H1 (cell line): ENCODE data around the gene NEU4. TPM values are rescaled to one million over a fixed set of nuclear protein-coding genes. Genes with fewer than 3 reads are reported as not detected.

Experiments used
- CTCF ChIA-PET: fragments of 300-600 bp; sonication (Branson Sonifier 250); formaldehyde crosslinking; loops from one replicate; lab custom pipeline; 2021; ENCODE audit not compliant: partially characterized antibody; lab: Charles Lee
- POLR2A ChIA-PET: fragments of 300-600 bp; sonication (Branson Sonifier 250); formaldehyde crosslinking; loops from one replicate; lab custom pipeline; 2021; ENCODE audit warnings: inconsistent platforms; ENCODE audit not compliant: partially characterized antibody; lab: Charles Lee
- DNase-seq, 2 experiments: peaks; one replicate each; pipeline versions ENCODE4 v3.0.0 to v3.0.0-alpha.2; 2010 to 2022; ENCODE audit warnings: low spot score in 2 of 2, low read depth in 1 of 2, mixed read lengths in 1 of 2
- FAIRE-seq: peaks from 2 replicates; lab custom pipeline; 2011; peaks lifted over from hg19 to GRCh38; lab: Jason Lieb, UNC
- H2AFZ ChIP-seq: 2 replicates; pipeline ENCODE4 v1.8.1; 2012; ENCODE audit warnings: low read length, inconsistent platforms
- H2AK5ac ChIP-seq: 2 replicates; pipeline ENCODE4 v1.6.1; 2013; ENCODE audit warnings: low read depth, low read length
- H2BK120ac ChIP-seq: replicated peaks from 2 replicates; pipeline ENCODE3; 2013; ENCODE audit warnings: low read depth, low read length, inconsistent platforms
- H2BK12ac ChIP-seq: 2 replicates; pipeline ENCODE4 v1.6.1; 2013; ENCODE audit warnings: low read depth, low read length
- H2BK15ac ChIP-seq: 2 replicates; pipeline ENCODE4 v1.6.1; 2013; ENCODE audit warnings: low read length
- H2BK20ac ChIP-seq: 2 replicates; pipeline ENCODE4 v1.6.1; 2013; ENCODE audit warnings: low read length
- H2BK5ac ChIP-seq: 2 replicates; pipeline ENCODE4 v1.6.1; 2013; ENCODE audit warnings: low read depth, low read length
- H3K14ac ChIP-seq: 2 replicates; pipeline ENCODE4 v1.6.1; 2013; ENCODE audit warnings: inconsistent platforms; ENCODE audit not compliant: insufficient read length
- H3K18ac ChIP-seq: 2 replicates; pipeline ENCODE4 v1.6.1; 2013; ENCODE audit warnings: low read length; ENCODE audit errors: extremely low read depth
- H3K23ac ChIP-seq: 2 replicates; pipeline ENCODE4 v1.6.1; 2013; ENCODE audit warnings: inconsistent platforms; ENCODE audit not compliant: insufficient read length
- H3K23me2 ChIP-seq: 2 replicates; pipeline ENCODE4 v1.6.1; 2013; ENCODE audit warnings: low read depth, low read length
- H3K27ac ChIP-seq: 2 replicates; pipeline ENCODE4 v1.6.1; 2011; ENCODE audit warnings: low read depth, low read length, inconsistent platforms
- H3K27me3 ChIP-seq, 4 experiments: replicated peaks in 1 of 4; 1 replicate in 1 of 4; 2 replicates in 3 of 4; pipeline versions ENCODE4 v1.6.1 to v1.8.1; 2011 to 2013; ENCODE audit warnings: low read length in 3 of 4, mild to moderate bottlenecking in 3 of 4, inconsistent platforms in 2 of 4, mixed read lengths in 2 of 4, moderate library complexity in 1 of 4; ENCODE audit not compliant: control insufficient read depth in 3 of 4, insufficient read depth in 3 of 4; ENCODE audit errors: extremely low read depth in 1 of 4
- H3K36me3 ChIP-seq, 4 experiments: 2 replicates each; pipeline versions ENCODE4 v1.6.1 to v1.8.1; 2011 to 2013; ENCODE audit warnings: mild to moderate bottlenecking in 4 of 4, low read length in 3 of 4, moderate library complexity in 2 of 4, control low read depth in 1 of 4, inconsistent platforms in 1 of 4; ENCODE audit not compliant: insufficient read depth in 4 of 4, control insufficient read depth in 2 of 4
- H3K4ac ChIP-seq: replicated peaks from 2 replicates; pipeline ENCODE3; 2013; ENCODE audit warnings: low read length, low read depth, mixed read lengths, inconsistent platforms; ENCODE audit not compliant: insufficient read length
- H3K4me1 ChIP-seq, 4 experiments: replicated peaks in 1 of 4; 1 replicate in 1 of 4; 2 replicates in 3 of 4; pipeline versions ENCODE4 v1.6.1 to v1.8.1; 2011 to 2013; ENCODE audit warnings: low read length in 3 of 4, inconsistent platforms in 2 of 4, mixed read lengths in 1 of 4; ENCODE audit not compliant: insufficient read depth in 4 of 4, control insufficient read depth in 3 of 4
- H3K4me2 ChIP-seq, 2 experiments: 2 replicates each; pipeline versions ENCODE4 v1.6.1 to v1.8.1; 2011 to 2013; ENCODE audit warnings: low read depth in 2 of 2, low read length in 2 of 2, control low read depth in 1 of 2, inconsistent platforms in 1 of 2, mild to moderate bottlenecking in 1 of 2; ENCODE audit not compliant: insufficient read depth in 1 of 2
- H3K4me3 ChIP-seq, 4 experiments: fragments of 200-600, 300-600 bp in 1 of 4; sonication (generic), shearing (Covaris generic), sonication (Bioruptor Twin) in 1 of 4; 2 replicates each; pipeline versions ENCODE4 v1.5.1 to v1.8.1; 2011 to 2016; ENCODE audit warnings: low read length in 4 of 4, low read depth in 3 of 4, control low read depth in 2 of 4, inconsistent platforms in 2 of 4, mild to moderate bottlenecking in 2 of 4, mixed read lengths in 1 of 4, moderate library complexity in 1 of 4; ENCODE audit not compliant: insufficient read depth in 2 of 4; ENCODE audit errors: extremely low read depth in 1 of 4
- H3K56ac ChIP-seq: replicated peaks from 2 replicates; pipeline ENCODE3; 2013; ENCODE audit warnings: low read depth, mild to moderate bottlenecking, mixed read lengths, low read length, inconsistent platforms; ENCODE audit not compliant: insufficient read length
- H3K79me1 ChIP-seq: 2 replicates; pipeline ENCODE4 v1.6.1; 2013; ENCODE audit warnings: low read depth, low read length, control low read depth
- H3K79me2 ChIP-seq, 2 experiments: 2 replicates each; pipeline versions ENCODE4 v1.6.1 to v1.8.1; 2012 to 2013; ENCODE audit warnings: low read length in 2 of 2, mild to moderate bottlenecking in 2 of 2, inconsistent platforms in 1 of 2; ENCODE audit not compliant: insufficient read depth in 2 of 2, control insufficient read depth in 1 of 2
- H3K9ac ChIP-seq, 4 experiments: replicated peaks in 1 of 4; 1 replicate in 1 of 4; 2 replicates in 3 of 4; pipeline versions ENCODE4 v1.6.1 to v1.8.1; 2011 to 2013; ENCODE audit warnings: low read depth in 3 of 4, low read length in 3 of 4, control low read depth in 2 of 4, mild to moderate bottlenecking in 2 of 4, moderate library complexity in 2 of 4, inconsistent platforms in 1 of 4; ENCODE audit errors: extremely low read depth in 1 of 4
- H3K9me3 ChIP-seq, 2 experiments: 2 replicates each; pipeline versions ENCODE4 v1.6.1 to v1.8.1; 2012 to 2013; ENCODE audit warnings: mild to moderate bottlenecking in 2 of 2, moderate library complexity in 2 of 2, control low read depth in 1 of 2, inconsistent platforms in 1 of 2, low read depth in 1 of 2, low read length in 1 of 2, mixed read lengths in 1 of 2; ENCODE audit not compliant: insufficient read depth in 2 of 2
- H4K20me1 ChIP-seq, 2 experiments: replicated peaks in 1 of 2; 2 replicates each; pipeline versions ENCODE3 to v1.8.1; 2011 to 2013; ENCODE audit warnings: inconsistent platforms in 2 of 2, low read length in 2 of 2, mild to moderate bottlenecking in 1 of 2; ENCODE audit not compliant: insufficient read depth in 2 of 2, control insufficient read depth in 1 of 2
- H4K5ac ChIP-seq: 2 replicates; pipeline ENCODE4 v1.6.1; 2013; ENCODE audit warnings: low read length, low read depth, mixed read lengths, inconsistent platforms; ENCODE audit not compliant: insufficient read length
- H4K8ac ChIP-seq: 2 replicates; pipeline ENCODE4 v1.8.0; 2013; ENCODE audit warnings: mild to moderate bottlenecking, moderate library complexity, low read length, inconsistent platforms; ENCODE audit not compliant: insufficient read depth; ENCODE audit errors: extremely low read depth
- H4K91ac ChIP-seq: replicated peaks from 2 replicates; pipeline ENCODE3; 2013; ENCODE audit warnings: low read length, mixed read lengths, inconsistent platforms; ENCODE audit not compliant: insufficient read length
- CTBP2 ChIP-seq: IDR thresholded peaks from 2 replicates; pipeline ENCODE4 v1.7.0; 2011; ENCODE audit warnings: borderline replicate concordance, mild to moderate bottlenecking, moderate library complexity, mixed read lengths, low read length; ENCODE audit not compliant: insufficient read depth, insufficient read length
- POLR2AphosphoS5 ChIP-seq: IDR thresholded peaks from 2 replicates; pipeline ENCODE4 v1.6.1; 2011; ENCODE audit warnings: low read depth, low read length
- SP1 ChIP-seq: IDR thresholded peaks from 2 replicates; pipeline ENCODE4 v1.6.1; 2011; ENCODE audit warnings: low read depth, low read length
- SP4 ChIP-seq: IDR thresholded peaks from 2 replicates; pipeline ENCODE4 v1.6.1; 2012; ENCODE audit warnings: low read length, inconsistent platforms
- WGBS, 2 experiments: shearing (Covaris generic) in 1 of 2; methylation state at CpG; one replicate each; pipeline versions ENCODE4 v1.1.6 to v1.1.7; 2013 to 2015; ENCODE audit warnings: low lambda C conversion rate in 2 of 2, mixed read lengths in 2 of 2, inconsistent platforms in 1 of 2, low coverage in 1 of 2, missing lambda C conversion rate in 1 of 2; ENCODE audit not compliant: insufficient replicate concordance in 2 of 2, insufficient coverage in 1 of 2, insufficient read length in 1 of 2; ENCODE audit errors: extremely low coverage in 1 of 2, missing lambda C conversion rate in 1 of 2; 5-methylcytosine and 5-hydroxymethylcytosine counted together
- polyA plus RNA-seq, 7 experiments: library from polyadenylated mRNA; depleted of rRNA in 3 of 7; stranded (reverse) in 5 of 7; unstranded in 2 of 7; fragments of >200 nt in 5 of 7; fragments of 200-250 nt in 2 of 7; gene quantifications; 1 replicate in 5 of 7; 2 replicates in 1 of 7; 4 replicates in 1 of 7; pipeline versions ENCODE4 v1.2.1 to v1.2.3, GENCODE V29; 2011 to 2013; ENCODE audit warnings: missing spikeins in 2 of 7, mixed read lengths in 2 of 7
- total RNA-seq: library from RNA; stranded (reverse); fragmentation: NEBNext Ultra II Directional; extraction: Animal tissue kit (Norgen Biotek cat#: 25700); gene quantifications from 2 replicates; pipeline ENCODE4 v1.2.1, GENCODE V29; 2021

Gene NEU4
- total and polyA plus RNA-seq, 2 of the 8 experiments (the other 6 are each of a cell fraction or from before 2014, with no cell fraction given): 0.32 to 0.50 TPM

- Histone ChIP-seq H3K9ac (no peak overlapping the region), H3K23ac (no peak overlapping the region), H3K36me3 (no peaks in the 10 kb centered on the region), H3K18ac (no peak overlapping the region), H2AK5ac (no peak overlapping the region), H2AFZ (no peak overlapping the region), H2BK12ac (no peak overlapping the region), H3K14ac (no peak overlapping the region), H2BK120ac (no peak overlapping the region), H3K79me1 (no peaks in the 10 kb centered on the region), H3K23me2 (no peaks in the 10 kb centered on the region), H4K5ac (no peak overlapping the region), H4K20me1 (peaks cover 0 to 2% of the 10 kb centered on the region in 2 experiments), H3K4me2 (no peak overlapping the region), H3K27ac (no peak overlapping the region), H4K8ac (no peak overlapping the region), H3K4me1 (peaks cover 0 to 16% (median 9%) of the 10 kb centered on the region in 4 experiments; a peak in 6 of 7 replicates), H3K56ac (no peak overlapping the region), H2BK5ac (0 out of 2 replicates have a peak overlapping the region, but pooled peaks have one; percentile 35), H3K4ac (no peak overlapping the region), H2BK20ac (no peak overlapping the region), H3K4me3 (no peak overlapping the region), H2BK15ac (no peak overlapping the region), H3K27me3 (no peaks in the 10 kb centered on the region), H3K79me2 (no peaks in the 10 kb centered on the region), H3K9me3 (no peaks in the 10 kb centered on the region), H4K91ac (no peak overlapping the region)
- FAIRE-seq (no peak), DNase-seq (no peak)
- ChIA-PET CTCF (no interaction called here), POLR2A (no interaction called here)
- WGBS, 2 experiments: 86% methylated on average over 10 of the region's 11 CpGs; no CpG with 5 or more reads in 1 of the 2 experiments
- no peak for TF ChIP-seq SP4
- no peak for TF ChIP-seq SP1
- no peak for TF ChIP-seq CTBP2
- TF ChIP-seq POLR2AphosphoS5: no peak
Observed at GRCh38 chr2:241768850-241769249, 40.1 kb upstream of the NEU4 start.
